Liver (tissue), 9 donors: ENCODE data around the gene ZC2HC1C. TPM values are rescaled to one million over a fixed set of nuclear protein-coding genes. Genes with fewer than 3 reads are reported as not detected.

ENCODE experiments used
- DNase-seq: peaks from one replicate; pipeline ENCODE4 v3.0.0-alpha.2; 2017; ENCODE audit warnings: low spot score
- H3K27ac ChIP-seq, 2 donors: one replicate each; pipeline ENCODE4 v1.7.0; 2013; ENCODE audit warnings: inconsistent platforms in 2 of 2, low read length in 2 of 2, control low read depth in 1 of 2, low read depth in 1 of 2, mild to moderate bottlenecking in 1 of 2
- H3K27me3 ChIP-seq, 4 donors: one replicate each; pipeline versions ENCODE4 v1.6.1 to v1.7.0; 2013; ENCODE audit warnings: low read length in 3 of 4, inconsistent platforms in 1 of 4, mild to moderate bottlenecking in 1 of 4, moderate library complexity in 1 of 4; ENCODE audit not compliant: control insufficient read depth in 4 of 4, insufficient read depth in 4 of 4
- H3K36me3 ChIP-seq, 4 donors: one replicate each; pipeline versions ENCODE4 v1.6.1 to v1.7.0; 2013; ENCODE audit warnings: low read length in 3 of 4, mild to moderate bottlenecking in 3 of 4, low read depth in 1 of 4, moderate library complexity in 1 of 4; ENCODE audit not compliant: control insufficient read depth in 4 of 4, insufficient read depth in 3 of 4
- H3K4me1 ChIP-seq, 4 donors: one replicate each; pipeline versions ENCODE4 v1.6.1 to v1.7.0; 2013; ENCODE audit warnings: low read length in 3 of 4, mild to moderate bottlenecking in 3 of 4, moderate library complexity in 1 of 4; ENCODE audit not compliant: control insufficient read depth in 4 of 4, insufficient read depth in 4 of 4
- H3K4me3 ChIP-seq, 3 donors: one replicate each; pipeline versions ENCODE4 v1.6.1 to v1.7.0; 2013; ENCODE audit warnings: low read length in 3 of 3, control low read depth in 1 of 3, low read depth in 1 of 3, mild to moderate bottlenecking in 1 of 3
- H3K9ac ChIP-seq, 2 donors: one replicate each; pipeline ENCODE4 v1.7.0; 2013; ENCODE audit warnings: low read length in 2 of 2, mild to moderate bottlenecking in 2 of 2, moderate library complexity in 2 of 2, control low read depth in 1 of 2, low read depth in 1 of 2
- H3K9me3 ChIP-seq, 4 donors: one replicate each; pipeline versions ENCODE4 v1.6.1 to v1.7.0; 2013; ENCODE audit warnings: low read length in 3 of 4; ENCODE audit not compliant: control insufficient read depth in 4 of 4
- EGR1 ChIP-seq, 2 donors: IDR thresholded peaks; 2 replicates each; pipeline ENCODE4 v1.6.1; 2016 to 2018; ENCODE audit warnings: antibody characterized with exemption in 2 of 2, low read depth in 2 of 2
- FOXA1 ChIP-seq: IDR thresholded peaks from 2 replicates; pipeline ENCODE4 v1.6.1; 2016; ENCODE audit warnings: antibody characterized with exemption
- FOXA2 ChIP-seq: IDR thresholded peaks from 2 replicates; pipeline ENCODE4 v1.6.1; 2016; ENCODE audit warnings: antibody characterized with exemption
- GABPA ChIP-seq, 2 donors: IDR thresholded peaks in 1 of 2; conservative IDR thresholded peaks in 1 of 2; 2 replicates each; pipeline ENCODE4 v1.6.1; 2016; ENCODE audit warnings: antibody characterized with exemption in 2 of 2, mild to moderate bottlenecking in 1 of 2, moderate library complexity in 1 of 2
- HNF4A ChIP-seq, 2 donors: conservative IDR thresholded peaks; 2 replicates each; pipeline ENCODE4 v1.6.1; 2016; ENCODE audit warnings: antibody characterized with exemption in 2 of 2, mild to moderate bottlenecking in 2 of 2
- HNF4G ChIP-seq: IDR thresholded peaks from 2 replicates; pipeline ENCODE4 v1.6.1; 2016; ENCODE audit warnings: antibody characterized with exemption
- JUND ChIP-seq, 2 donors: IDR thresholded peaks; 2 replicates each; pipeline ENCODE4 v1.6.1; 2016; ENCODE audit warnings: antibody characterized with exemption in 2 of 2
- NR2F2 ChIP-seq: IDR thresholded peaks from 2 replicates; pipeline ENCODE4 v1.6.1; 2016; ENCODE audit warnings: antibody characterized with exemption
- RAD21 ChIP-seq, 2 donors: IDR thresholded peaks; 2 replicates each; pipeline ENCODE4 v1.6.1; 2016; ENCODE audit warnings: antibody characterized with exemption in 2 of 2, mild to moderate bottlenecking in 2 of 2
- RXRA ChIP-seq, 2 donors: IDR thresholded peaks; 2 replicates each; pipeline ENCODE4 v1.6.1; 2017 to 2018; ENCODE audit warnings: antibody characterized with exemption in 2 of 2, mild to moderate bottlenecking in 1 of 2
- SP1 ChIP-seq: IDR thresholded peaks from 2 replicates; pipeline ENCODE4 v1.6.1; 2018; ENCODE audit warnings: antibody characterized with exemption, mild to moderate bottlenecking
- TAF1 ChIP-seq: conservative IDR thresholded peaks from 2 replicates; pipeline ENCODE4 v1.6.1; 2016; ENCODE audit warnings: antibody characterized with exemption, mild to moderate bottlenecking
- YY1 ChIP-seq: IDR thresholded peaks from 2 replicates; pipeline ENCODE4 v1.6.1; 2016; ENCODE audit warnings: antibody characterized with exemption, mild to moderate bottlenecking
- WGBS: extraction: QIAGEN DNeasy Blood & Tissue Kit; methylation state at CpG from one replicate; pipeline ENCODE4 v1.1.7; 2013; 5-methylcytosine and 5-hydroxymethylcytosine counted together
- polyA plus RNA-seq, 2 donors: library from polyadenylated mRNA; stranded (reverse) in 1 of 2; unstranded in 1 of 2; fragments of 200-250 nt in 1 of 2; fragments of >200 nt in 1 of 2; fragmentation: Nextera tagmentation in 1 of 2; extraction: Ambion mirVana in 1 of 2; gene quantifications; one replicate each; pipeline versions ENCODE4 v1.2.1 to v1.2.3, GENCODE V29; 2013 to 2015
- total RNA-seq, 2 donors: library from RNA; depleted of rRNA; stranded (reverse); fragments of >200 nt; gene quantifications; one replicate each; pipeline ENCODE4 v1.2.3, GENCODE V29; 2014
- TF ChIP-seq, protein P1 (sequence below): fragments of 150-350 bp; IDR thresholded peaks from 2 replicates; pipeline ENCODE4 v1.5.1; 2017; ENCODE audit warnings: improper control_type of control experiment, low read depth, low read length; ENCODE audit not compliant: missing input control
- TF ChIP-seq, protein P2 (sequence below): IDR thresholded peaks from 2 replicates; pipeline ENCODE4 v1.6.1; 2016; ENCODE audit warnings: antibody characterized with exemption
- TF ChIP-seq, protein P3 (sequence below): IDR thresholded peaks from 2 replicates; pipeline ENCODE4 v1.6.1; 2016; ENCODE audit warnings: antibody characterized with exemption, mild to moderate bottlenecking
- TF ChIP-seq, protein P4 (sequence below): IDR thresholded peaks from 2 replicates; pipeline ENCODE4 v1.6.1; 2016; ENCODE audit warnings: antibody characterized with exemption
- TF ChIP-seq, protein P5 (sequence below): IDR thresholded peaks from 2 replicates; pipeline ENCODE4 v1.6.1; 2016; ENCODE audit warnings: antibody characterized with exemption
- donor health status: healthy.
- donor health status: healthy.
- donor health status: healthy.
- donor health status: healthy.
- donor health status: healthy.

Gene ZC2HC1C
- total and polyA plus RNA-seq, 4 donors, result 0.56 to 5.9 (median 3.5) TPM

DNA sequence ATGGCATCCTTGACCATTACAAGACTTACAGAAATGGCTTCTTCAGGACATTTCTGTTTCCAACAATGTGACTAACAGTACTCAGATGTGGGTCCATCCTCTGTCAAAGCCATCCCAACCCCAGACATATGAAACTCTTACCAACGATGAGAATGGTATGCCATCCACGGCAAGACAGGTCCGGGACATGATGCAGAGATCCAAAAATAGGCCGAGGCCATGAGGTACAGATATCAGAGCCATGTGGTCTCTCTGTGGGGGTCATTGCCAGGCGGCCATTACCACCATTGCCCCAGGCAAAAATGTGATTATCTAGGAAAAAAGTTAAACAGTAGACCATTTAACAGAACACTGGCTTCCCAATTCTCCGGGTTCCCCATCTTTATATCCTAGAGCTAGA lies 27.5 kb downstream of the ZC2HC1C start:
- 90% methylated on average over 6 of the region's 6 CpGs for WGBS
- Histone ChIP-seq H3K4me1 (no peaks in the 10 kb centered on the region), H3K27ac (no peak overlapping the region), H3K9ac (no peak overlapping the region), H3K27me3 (no peaks in the 10 kb centered on the region), H3K9me3 (no peaks in the 10 kb centered on the region), H3K4me3 (no peak overlapping the region), H3K36me3 (peaks cover 5 to 77% (median 63%) of the 10 kb centered on the region in 4 donors)
- no peak for DNase-seq
- TF ChIP-seq RAD21 (IDR thresholded peaks at IDR 0.05) (no peak), GABPA (IDR thresholded peaks at IDR 0.05 in 1 of 2, conservative IDR thresholded peaks at IDR 0.05 in 1 of 2) (no peak), JUND (IDR thresholded peaks at IDR 0.05) (no peak), YY1 (no peak), FOXA1 (no peak), FOXA2 (no peak), NR2F2 (no peak), TAF1 (no peak), EGR1 (IDR thresholded peaks at IDR 0.05; ENCODE audit: low read depth in 2 of 2) (no peak), HNF4G (no peak), SP1 (no peak), HNF4A (conservative IDR thresholded peaks at IDR 0.05) (no peak), RXRA (IDR thresholded peaks at IDR 0.05) (no peak)
- TF ChIP-seq, protein P1, sequence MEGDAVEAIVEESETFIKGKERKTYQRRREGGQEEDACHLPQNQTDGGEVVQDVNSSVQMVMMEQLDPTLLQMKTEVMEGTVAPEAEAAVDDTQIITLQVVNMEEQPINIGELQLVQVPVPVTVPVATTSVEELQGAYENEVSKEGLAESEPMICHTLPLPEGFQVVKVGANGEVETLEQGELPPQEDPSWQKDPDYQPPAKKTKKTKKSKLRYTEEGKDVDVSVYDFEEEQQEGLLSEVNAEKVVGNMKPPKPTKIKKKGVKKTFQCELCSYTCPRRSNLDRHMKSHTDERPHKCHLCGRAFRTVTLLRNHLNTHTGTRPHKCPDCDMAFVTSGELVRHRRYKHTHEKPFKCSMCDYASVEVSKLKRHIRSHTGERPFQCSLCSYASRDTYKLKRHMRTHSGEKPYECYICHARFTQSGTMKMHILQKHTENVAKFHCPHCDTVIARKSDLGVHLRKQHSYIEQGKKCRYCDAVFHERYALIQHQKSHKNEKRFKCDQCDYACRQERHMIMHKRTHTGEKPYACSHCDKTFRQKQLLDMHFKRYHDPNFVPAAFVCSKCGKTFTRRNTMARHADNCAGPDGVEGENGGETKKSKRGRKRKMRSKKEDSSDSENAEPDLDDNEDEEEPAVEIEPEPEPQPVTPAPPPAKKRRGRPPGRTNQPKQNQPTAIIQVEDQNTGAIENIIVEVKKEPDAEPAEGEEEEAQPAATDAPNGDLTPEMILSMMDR, result no peak
- TF ChIP-seq, protein P2, sequence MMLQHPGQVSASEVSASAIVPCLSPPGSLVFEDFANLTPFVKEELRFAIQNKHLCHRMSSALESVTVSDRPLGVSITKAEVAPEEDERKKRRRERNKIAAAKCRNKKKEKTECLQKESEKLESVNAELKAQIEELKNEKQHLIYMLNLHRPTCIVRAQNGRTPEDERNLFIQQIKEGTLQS, result no peak
- TF ChIP-seq, protein P3, sequence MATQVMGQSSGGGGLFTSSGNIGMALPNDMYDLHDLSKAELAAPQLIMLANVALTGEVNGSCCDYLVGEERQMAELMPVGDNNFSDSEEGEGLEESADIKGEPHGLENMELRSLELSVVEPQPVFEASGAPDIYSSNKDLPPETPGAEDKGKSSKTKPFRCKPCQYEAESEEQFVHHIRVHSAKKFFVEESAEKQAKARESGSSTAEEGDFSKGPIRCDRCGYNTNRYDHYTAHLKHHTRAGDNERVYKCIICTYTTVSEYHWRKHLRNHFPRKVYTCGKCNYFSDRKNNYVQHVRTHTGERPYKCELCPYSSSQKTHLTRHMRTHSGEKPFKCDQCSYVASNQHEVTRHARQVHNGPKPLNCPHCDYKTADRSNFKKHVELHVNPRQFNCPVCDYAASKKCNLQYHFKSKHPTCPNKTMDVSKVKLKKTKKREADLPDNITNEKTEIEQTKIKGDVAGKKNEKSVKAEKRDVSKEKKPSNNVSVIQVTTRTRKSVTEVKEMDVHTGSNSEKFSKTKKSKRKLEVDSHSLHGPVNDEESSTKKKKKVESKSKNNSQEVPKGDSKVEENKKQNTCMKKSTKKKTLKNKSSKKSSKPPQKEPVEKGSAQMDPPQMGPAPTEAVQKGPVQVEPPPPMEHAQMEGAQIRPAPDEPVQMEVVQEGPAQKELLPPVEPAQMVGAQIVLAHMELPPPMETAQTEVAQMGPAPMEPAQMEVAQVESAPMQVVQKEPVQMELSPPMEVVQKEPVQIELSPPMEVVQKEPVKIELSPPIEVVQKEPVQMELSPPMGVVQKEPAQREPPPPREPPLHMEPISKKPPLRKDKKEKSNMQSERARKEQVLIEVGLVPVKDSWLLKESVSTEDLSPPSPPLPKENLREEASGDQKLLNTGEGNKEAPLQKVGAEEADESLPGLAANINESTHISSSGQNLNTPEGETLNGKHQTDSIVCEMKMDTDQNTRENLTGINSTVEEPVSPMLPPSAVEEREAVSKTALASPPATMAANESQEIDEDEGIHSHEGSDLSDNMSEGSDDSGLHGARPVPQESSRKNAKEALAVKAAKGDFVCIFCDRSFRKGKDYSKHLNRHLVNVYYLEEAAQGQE, result no peak
- TF ChIP-seq, protein P4, sequence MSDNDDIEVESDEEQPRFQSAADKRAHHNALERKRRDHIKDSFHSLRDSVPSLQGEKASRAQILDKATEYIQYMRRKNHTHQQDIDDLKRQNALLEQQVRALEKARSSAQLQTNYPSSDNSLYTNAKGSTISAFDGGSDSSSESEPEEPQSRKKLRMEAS, result no peak
- TF ChIP-seq, protein P5, sequence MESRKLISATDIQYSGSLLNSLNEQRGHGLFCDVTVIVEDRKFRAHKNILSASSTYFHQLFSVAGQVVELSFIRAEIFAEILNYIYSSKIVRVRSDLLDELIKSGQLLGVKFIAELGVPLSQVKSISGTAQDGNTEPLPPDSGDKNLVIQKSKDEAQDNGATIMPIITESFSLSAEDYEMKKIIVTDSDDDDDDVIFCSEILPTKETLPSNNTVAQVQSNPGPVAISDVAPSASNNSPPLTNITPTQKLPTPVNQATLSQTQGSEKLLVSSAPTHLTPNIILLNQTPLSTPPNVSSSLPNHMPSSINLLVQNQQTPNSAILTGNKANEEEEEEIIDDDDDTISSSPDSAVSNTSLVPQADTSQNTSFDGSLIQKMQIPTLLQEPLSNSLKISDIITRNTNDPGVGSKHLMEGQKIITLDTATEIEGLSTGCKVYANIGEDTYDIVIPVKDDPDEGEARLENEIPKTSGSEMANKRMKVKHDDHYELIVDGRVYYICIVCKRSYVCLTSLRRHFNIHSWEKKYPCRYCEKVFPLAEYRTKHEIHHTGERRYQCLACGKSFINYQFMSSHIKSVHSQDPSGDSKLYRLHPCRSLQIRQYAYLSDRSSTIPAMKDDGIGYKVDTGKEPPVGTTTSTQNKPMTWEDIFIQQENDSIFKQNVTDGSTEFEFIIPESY, result no peak
